Dermis lymphatic vessel endothelial cell (primary cell): ENCODE measurements around the gene KIRREL1. TPM values are rescaled to one million over a fixed set of nuclear protein-coding genes. Genes with fewer than 3 reads are reported as not detected.

Experiments
- total RNA-seq: library from RNA; depleted of rRNA; stranded (reverse); fragments of >200 nt; gene quantifications from 2 replicates; pipeline ENCODE4 v1.2.1, GENCODE V29; 2014

The KIRREL1 gene
- 17.7 and 18.7 TPM in 2 replicates for total RNA-seq

GRCh38 chr1:157993147-157993917 is at the start of gene KIRREL1:
Gene KIRREL1, plus strand, starts transcription at chr1:157993645. Its CDS starts 32 bp downstream, at chr1:157993677.

Other genes starting within 250 kb of the KIRREL1 start
- not detected in 2 replicates for gene FCRL2, start 216.5 kb upstream of the KIRREL1 start, total RNA-seq
- not detected in 2 replicates for gene FCRL1, start 173.5 kb upstream of the KIRREL1 start, total RNA-seq
- gene CD5L, start 151.8 kb upstream of the KIRREL1 start, total RNA-seq = not detected in 2 replicates
- 0.11 and 0.17 TPM in 2 replicates for gene CD1D, start 187.2 kb downstream of the KIRREL1 start, total RNA-seq